Measurements from ENCODE around the gene GOSR2. TPM values are rescaled to one million over a fixed set of nuclear protein-coding genes. Genes with fewer than 3 reads are reported as not detected.

Gene GOSR2
- polyA plus RNA-seq (ENCODE audit: insufficient read length in 4 of 4) = 10 to 100 TPM; 43.3 to 59.4 (median 55.2) TPM

DNA sequence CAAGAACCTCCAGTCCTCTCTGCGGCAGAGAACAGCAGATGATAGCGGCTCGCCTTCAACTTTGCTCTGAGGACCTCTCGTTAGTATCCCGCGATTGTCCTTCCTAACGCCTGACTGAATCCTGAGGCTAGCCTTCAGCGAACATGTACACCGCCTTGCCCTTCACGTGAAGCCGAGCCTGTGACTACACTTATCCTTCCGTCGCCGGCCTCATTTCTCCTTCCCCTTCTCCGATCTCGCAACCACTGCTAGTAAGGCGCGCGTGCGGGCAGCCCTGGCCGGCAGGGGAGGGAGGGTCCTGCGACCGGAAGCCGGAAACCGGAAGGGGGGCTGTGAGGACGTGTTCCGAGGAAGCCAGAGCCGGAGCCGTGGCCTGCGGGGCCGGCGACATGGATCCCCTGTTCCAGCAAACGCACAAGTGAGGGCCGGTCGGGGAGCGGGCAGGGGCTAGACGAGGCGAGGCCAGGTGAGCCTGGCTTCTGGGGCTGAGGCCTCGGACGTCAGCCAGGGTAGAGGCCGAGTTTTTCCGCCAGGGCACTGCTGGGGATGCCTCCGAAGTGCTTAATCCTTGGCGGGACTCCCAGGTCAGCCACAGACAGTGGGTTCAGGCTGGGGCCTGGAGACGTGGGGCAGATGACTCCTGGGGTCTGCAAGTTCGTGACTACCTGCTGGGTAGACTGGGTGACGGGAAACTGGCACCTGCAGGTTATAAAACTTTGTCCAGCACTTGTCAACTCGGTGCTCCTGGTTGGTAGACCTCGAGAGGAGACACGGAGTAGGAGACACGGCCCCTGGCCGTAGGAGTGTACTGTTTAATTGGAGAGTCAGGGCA, at the start of gene GOSR2:
GOSR2 (plus strand) TSS at position 357 of the 832 bp plus-strand sequence; CDS start at position 390, 33 bp downstream.
- peak; percentile 83 to 94 (median 85) for DNase-seq (ENCODE audit: low read depth in 4 of 4, low spot score in 3 of 4)

DNA sequence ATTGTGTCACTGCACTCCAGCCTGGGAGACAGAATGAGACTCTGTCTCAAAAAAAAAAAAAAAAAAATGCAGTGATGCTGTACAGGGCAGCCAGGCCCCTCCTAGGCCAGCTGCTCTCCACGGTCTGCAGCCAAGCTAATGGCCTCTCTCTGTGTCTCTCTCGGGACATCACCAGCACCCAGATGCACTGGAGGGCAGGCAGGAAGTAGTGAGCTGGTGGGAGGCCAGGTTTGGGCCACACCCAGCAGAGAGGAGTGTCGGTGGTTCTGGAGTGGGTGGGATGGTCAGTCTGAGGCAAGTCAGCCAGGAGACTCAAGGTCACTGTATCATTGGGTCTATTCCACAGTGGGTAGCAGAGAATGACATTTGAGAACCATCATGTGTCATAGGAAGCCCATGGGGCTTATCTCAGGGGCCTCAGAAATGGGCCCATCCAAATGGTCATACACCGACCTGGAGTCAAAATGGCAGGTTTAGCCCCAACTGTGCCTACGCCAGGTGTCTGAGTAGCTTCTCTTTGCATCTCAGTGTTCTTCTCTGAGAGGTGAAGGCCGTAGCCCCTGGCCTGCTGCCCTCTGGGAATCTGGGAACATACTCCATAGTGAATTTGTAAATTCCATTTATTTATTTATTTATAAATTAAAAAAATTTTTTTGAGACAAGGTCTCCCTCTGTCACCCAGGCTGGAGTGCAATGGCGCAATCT, 48.9 kb upstream of the GOSR2 start:
- no peak for DNase-seq (ENCODE audit: low read depth in 4 of 4, low spot score in 3 of 4)

DNA sequence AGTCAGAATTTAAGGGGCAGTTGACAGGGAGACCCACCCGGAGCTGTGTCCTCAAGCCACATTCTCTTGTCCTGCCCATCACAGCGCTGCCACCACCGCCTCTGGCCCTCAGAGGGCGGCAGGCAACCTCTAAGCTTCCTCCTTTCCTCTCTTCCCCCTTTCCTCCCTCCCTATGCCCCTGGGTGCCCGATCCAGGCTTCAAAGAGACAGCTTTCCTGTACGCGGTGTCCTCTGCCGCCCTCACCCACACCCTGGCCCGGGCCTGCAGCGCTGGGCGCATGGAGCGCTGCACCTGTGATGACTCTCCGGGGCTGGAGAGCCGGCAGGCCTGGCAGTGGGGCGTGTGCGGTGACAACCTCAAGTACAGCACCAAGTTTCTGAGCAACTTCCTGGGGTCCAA, 48.1 kb upstream of the GOSR2 start:
- DNase-seq (ENCODE audit: low read depth in 4 of 4, low spot score in 3 of 4) = no peak

DNA sequence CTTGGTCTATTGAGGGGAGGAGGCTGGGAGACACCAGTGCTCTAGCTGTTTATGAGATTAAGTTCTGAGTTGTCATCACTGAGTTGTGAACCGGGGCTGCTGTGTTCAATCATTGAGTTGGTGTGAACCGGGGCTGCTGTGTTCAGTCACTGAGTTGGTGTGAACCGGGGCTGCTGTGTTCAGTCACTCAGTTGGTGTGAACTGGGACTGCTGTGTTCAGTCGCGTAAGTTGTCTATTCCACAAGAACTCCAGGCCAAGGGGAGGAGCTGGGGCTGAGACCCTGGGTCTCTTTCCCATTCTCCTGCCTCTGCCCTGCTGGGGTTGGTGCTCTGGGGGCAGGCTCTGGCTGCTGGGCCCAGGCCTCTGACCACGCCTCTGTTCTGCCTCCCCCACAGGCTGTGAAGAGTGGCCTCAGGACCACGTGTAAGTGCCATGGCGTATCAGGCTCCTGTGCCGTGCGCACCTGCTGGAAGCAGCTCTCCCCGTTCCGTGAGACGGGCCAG, 47.1 kb upstream of the GOSR2 start:
- DNase-seq (ENCODE audit: low read depth in 4 of 4, low spot score in 3 of 4) = no peak

GRCh38 chr17:46876353-46876887, 46.5 kb upstream of the GOSR2 start:
- DNase-seq (ENCODE audit: low read depth in 4 of 4, low spot score in 3 of 4) = no peak

DNA sequence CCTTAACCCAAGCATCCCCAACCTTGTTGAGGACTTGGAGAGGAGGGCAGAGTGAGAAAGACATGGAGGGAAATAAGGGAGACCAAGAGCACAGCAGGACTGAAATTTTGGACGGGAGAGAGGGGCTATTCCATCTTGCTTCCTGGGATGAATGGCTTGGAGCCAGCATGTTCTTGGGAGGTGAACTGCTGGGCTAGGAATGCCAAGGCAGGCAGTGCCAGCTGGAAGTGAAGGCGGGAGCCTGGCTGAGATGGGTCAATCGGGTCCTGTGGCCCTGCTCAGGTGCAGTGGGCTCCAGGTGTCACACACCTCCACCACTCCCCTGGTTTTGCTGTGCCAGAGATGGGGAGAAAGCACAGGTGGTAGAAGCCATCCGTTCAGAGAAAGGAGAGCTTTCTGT, 46.0 kb upstream of the GOSR2 start:
- DNase-seq (ENCODE audit: low read depth in 4 of 4, low spot score in 3 of 4) = no peak

DNA sequence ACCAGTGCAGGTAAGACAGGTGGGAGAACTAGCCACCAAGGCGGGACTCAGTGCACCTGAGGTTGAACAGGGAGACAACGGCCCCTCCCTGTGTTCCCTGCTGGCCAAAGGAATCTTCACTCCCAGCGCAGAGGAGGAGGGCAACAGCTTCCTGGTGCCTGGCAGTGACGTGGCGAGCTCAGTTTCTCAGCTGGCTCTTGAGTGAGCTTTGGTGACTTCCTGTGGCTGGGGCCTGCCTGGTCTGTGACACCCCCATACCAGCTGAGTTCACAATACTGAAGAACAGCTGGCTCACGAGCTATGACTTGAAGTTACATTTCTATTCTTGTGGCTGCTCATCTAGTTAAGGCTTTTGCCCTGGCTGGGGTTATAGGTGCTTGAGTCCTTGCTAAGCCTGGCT, 45.5 kb upstream of the GOSR2 start:
- DNase-seq (ENCODE audit: low read depth in 4 of 4, low spot score in 3 of 4) = no peak

DNA sequence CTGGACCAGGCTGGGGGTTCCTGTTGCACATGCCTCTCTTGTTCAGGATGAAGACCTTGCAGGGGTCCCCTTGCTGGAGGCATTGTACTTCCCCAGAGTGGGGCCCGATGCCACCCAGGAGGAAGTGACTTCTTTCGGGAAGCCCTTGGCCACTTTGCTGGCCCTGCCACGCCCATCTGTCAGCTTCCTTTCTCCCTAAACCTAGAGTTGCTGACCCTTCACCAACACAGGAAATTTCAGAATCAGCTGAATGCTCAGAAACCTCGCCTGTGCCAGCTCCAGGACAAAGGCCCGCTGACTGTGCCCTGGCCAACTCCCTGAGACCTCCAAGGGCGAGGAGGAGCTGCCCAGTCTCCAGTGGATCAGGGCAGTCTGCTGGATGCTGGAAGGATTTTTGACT, 44.9 kb upstream of the GOSR2 start:
- no peak for DNase-seq (ENCODE audit: low read depth in 4 of 4, low spot score in 3 of 4)

- DNase-seq (ENCODE audit: low read depth in 4 of 4, low spot score in 3 of 4) = no peak
Measured at GRCh38 chr17:46879101-46879500, 43.9 kb upstream of the GOSR2 start.

GRCh38 chr17:46881015-46881414, 41.9 kb upstream of the GOSR2 start:
- no peak for DNase-seq (ENCODE audit: low read depth in 4 of 4, low spot score in 3 of 4)

GRCh38 chr17:46882666-46883065, 40.3 kb upstream of the GOSR2 start:
- DNase-seq (ENCODE audit: low read depth in 4 of 4, low spot score in 3 of 4) = no peak

GRCh38 chr17:46883871-46884520, 39.0 kb upstream of the GOSR2 start:
- no peak for DNase-seq (ENCODE audit: low read depth in 4 of 4, low spot score in 3 of 4)

DNA sequence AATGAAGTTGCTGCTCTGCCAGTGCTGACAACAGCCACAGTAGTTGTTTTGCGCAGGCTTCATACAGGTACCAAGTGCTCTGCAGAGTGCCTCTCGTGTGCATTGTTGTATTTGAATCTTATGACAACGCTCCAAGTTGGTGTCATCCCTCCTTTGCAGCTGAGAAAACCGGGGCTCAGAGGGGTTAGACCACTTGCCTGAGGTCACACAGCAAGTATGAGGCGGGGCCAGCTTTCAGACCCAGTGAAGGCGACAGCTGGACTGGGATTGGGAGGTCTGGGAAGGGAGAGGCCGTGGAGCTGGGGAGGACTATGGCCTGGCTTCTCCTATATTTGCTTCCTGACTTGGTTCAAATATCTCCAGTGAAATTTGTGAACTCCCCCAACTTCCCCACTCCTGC, 38.4 kb upstream of the GOSR2 start:
- no peak for DNase-seq (ENCODE audit: low read depth in 4 of 4, low spot score in 3 of 4)

DNA sequence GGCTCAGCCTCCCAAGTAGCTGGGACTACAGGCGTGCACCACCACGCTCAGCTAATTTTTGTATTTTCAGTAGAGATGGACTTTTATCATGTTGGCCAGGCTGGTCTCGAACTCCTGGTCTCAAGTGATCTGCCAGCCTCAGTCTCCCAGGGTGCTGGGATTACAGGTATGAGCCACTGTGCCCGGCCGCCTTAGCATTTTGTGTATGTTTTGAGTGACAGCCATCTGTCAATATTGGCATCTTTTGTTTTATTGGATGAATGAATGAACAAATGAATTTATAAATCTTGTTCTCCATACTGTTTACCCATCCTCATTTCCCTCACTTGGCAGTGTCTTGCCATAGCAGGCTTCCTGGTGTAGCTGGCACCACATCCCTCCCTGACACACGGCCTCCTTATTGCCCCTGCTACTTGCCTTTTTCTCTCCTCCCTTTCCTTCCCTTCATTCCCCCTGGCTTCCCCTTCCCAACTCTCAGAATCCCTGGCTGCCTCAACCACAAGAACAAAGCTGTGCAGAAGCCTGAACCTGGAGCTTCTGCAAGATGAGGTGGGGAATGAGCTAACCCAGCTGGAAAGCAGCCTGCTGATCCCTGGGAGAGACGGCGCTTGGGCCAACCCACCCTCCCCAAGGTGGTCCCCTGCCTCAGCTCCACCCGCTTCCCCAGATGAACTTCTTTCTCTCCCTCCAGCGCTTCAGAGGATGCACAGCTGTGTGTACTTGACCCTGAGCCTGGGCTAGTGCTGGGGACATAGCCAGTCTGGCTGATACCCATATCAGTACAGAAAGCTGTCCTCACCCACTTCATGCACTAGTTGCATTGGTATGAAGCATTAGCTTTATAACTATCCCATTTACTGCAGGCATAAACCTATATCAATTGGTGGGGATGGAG, 37.3 kb upstream of the GOSR2 start:
- no peak for DNase-seq (ENCODE audit: low read depth in 4 of 4, low spot score in 3 of 4)

DNA sequence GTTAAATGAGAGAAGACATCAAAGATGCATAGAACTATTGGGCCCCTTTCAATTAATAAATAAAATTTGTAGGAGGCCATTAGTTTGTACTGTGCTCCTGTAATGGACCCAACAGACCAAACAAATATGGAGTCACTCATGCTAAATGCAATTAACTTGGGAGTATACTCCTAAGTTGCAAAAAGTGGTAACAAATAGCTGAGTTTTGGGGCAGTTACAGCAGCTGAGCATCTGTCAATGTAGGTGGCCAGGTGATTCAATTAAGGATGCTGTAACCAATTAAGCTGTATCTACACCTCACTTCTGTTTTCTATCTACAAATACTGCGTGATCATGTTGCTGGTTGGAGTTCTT, 36.7 kb upstream of the GOSR2 start:
- no peak for DNase-seq (ENCODE audit: low read depth in 4 of 4, low spot score in 3 of 4)

DNA sequence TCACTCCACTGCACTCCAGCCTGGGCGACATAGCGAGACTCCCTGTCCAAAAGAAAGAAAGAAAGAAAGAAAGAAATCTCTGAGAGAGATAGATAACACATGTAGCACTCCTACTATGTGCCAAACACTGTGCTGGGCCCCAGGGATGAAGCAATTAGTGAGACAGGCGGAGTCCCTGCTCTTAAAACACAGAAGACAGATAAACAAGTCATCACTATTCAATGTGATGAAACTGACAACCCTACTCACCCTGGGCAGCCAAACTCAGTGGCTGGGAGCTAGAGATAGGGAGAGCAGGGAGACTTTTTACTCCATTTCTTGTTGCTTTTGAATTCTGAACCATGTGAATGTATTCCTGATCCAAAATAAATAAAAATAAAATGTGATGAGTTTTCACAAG, 35.2 kb upstream of the GOSR2 start:
- no peak for DNase-seq (ENCODE audit: low read depth in 4 of 4, low spot score in 3 of 4)

GRCh38 chr17:46888727-46889126, 34.2 kb upstream of the GOSR2 start:
- DNase-seq (ENCODE audit: low read depth in 4 of 4, low spot score in 3 of 4) = no peak

DNA sequence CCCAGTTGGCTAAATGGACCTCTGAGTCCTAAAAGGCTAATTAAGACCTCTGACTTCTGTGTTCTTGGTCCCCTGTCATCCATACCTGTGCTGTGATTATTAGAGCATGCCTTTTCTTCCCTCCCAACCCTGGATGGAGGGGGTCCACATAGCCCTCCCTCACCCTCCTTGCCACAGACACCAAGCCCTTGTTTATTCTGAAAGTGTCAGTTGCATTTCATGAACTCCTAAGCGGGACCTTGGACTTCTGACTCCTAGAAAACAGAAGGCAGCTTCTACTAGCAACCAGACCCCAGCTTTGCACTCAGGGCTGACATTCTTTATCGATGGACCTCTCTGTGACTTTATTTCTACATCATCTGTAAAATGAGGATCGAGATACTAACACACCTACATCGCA, 33.4 kb upstream of the GOSR2 start:
- no peak for DNase-seq (ENCODE audit: low read depth in 4 of 4, low spot score in 3 of 4)

- no peak for DNase-seq (ENCODE audit: low read depth in 4 of 4, low spot score in 3 of 4)
Measured at GRCh38 chr17:46889992-46890564, 32.9 kb upstream of the GOSR2 start.

DNA sequence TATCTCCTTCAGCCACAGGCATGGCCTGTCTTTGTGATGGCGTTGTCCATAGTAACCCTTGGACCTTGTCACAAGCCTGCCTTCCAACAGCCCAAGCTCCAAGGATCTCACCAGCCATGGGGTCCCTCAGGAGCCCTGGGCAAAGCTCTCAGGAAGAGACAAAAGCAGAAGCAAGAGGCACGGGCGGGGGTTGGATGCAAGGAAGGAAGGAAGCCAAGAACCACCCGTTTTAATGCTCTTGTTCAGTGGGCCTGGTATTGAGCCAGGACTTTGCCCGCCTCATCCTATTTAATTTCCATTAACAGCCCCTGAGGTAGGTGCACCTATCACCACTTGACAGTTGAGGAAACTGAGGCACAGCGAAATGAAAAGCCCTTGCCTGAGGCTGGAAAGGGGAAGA, 32.3 kb upstream of the GOSR2 start:
- DNase-seq (ENCODE audit: low read depth in 4 of 4, low spot score in 3 of 4) = no peak
